ENCODE results near the gene TLR5.

The TLR5 gene

GRCh38 chr1:223183268-223183862, 40.3 kb upstream of the TLR5 start:
- Histone ChIP-seq H3K79me2 (ENCODE audit: control insufficient read depth, insufficient read depth, low read length) (no peaks in the 10 kb centered on the region), H3K27me3 (ENCODE audit: insufficient read depth, low read length, poor library complexity) (no peaks in the 10 kb centered on the region), H3K36me3 (ENCODE audit: control insufficient read depth, insufficient read depth, low read length) (no peaks in the 10 kb centered on the region), H4K5ac (ENCODE audit: low read length) (no peak overlapping the region), H2BK15ac (replicated peaks; ENCODE audit: low read depth) (no peak overlapping the region), H3K79me1 (ENCODE audit: low read length) (no peaks in the 10 kb centered on the region), H2BK5ac (ENCODE audit: low read length) (no peak overlapping the region), H2BK120ac (ENCODE audit: low read depth, low read length) (no peak overlapping the region), H3K56ac (ENCODE audit: low read length) (no peak overlapping the region), H3K9ac (ENCODE audit: low read length) (no peak overlapping the region), H3K4me3 (ENCODE audit: low read length) (no peak overlapping the region), H3K18ac (ENCODE audit: low read length) (no peak overlapping the region), H3K4ac (ENCODE audit: low read depth, low read length) (no peak overlapping the region), H3K23ac (ENCODE audit: low read length) (no peak overlapping the region), H3K4me2 (ENCODE audit: low read length) (no peak overlapping the region), H3K27ac (ENCODE audit: low read depth, low read length) (no peak overlapping the region), H3K4me1 (ENCODE audit: control insufficient read depth, low read depth, low read length) (no peaks in the 10 kb centered on the region), H2AK5ac (ENCODE audit: low read length) (no peak overlapping the region), H4K8ac (ENCODE audit: low read depth, low read length) (no peak overlapping the region)
- no peak for DNase-seq
- WGBS (ENCODE audit: extremely low coverage, insufficient coverage, low lambda C conversion rate): no CpG with 5 or more reads among the region's 9 CpGs

DNA sequence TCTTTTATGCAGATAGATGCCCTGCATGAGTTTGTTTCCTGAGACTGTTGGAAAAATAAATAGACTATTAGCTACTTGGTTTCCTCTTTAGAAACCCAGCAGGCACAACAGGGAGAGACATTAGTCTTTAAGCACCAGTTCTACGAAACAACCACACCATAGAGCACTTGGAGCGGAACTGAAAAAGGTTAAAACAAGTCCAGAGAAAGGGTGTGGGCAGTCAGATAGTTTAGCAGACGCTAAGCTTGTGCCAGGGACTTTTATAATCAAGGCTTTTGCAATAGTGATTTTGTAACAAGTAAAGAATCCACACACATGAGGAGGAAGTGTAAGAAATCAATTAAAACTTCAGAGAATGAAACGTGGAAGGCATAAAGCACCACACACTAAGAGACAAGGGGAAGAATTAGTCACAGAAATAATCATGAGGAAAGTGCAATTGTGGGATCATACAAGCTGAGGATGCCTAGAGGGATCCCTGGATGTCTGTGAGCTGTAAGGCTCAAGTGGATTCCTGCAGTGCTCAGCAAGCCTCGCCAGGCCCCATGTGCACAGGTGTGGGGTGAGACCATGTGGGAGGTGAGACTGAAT, 37.8 kb upstream of the TLR5 start:
- no peak overlapping the region for H4K8ac ChIP-seq (ENCODE audit: low read depth, low read length)
- no peak overlapping the region for H3K4ac ChIP-seq (ENCODE audit: low read depth, low read length)
- no peak overlapping the region for H3K9ac ChIP-seq (ENCODE audit: low read length)
- no peak overlapping the region for H2BK120ac ChIP-seq (ENCODE audit: low read depth, low read length)
- H3K56ac ChIP-seq (ENCODE audit: low read length): no peak overlapping the region
- no peak overlapping the region for H3K27ac ChIP-seq (ENCODE audit: low read depth, low read length)
- H3K4me1 ChIP-seq (ENCODE audit: control insufficient read depth, low read depth, low read length): no peaks in the 10 kb centered on the region
- H3K79me1 ChIP-seq (ENCODE audit: low read length): no peaks in the 10 kb centered on the region
- no peak overlapping the region for H3K4me2 ChIP-seq (ENCODE audit: low read length)
- no peaks in the 10 kb centered on the region for H3K79me2 ChIP-seq (ENCODE audit: control insufficient read depth, insufficient read depth, low read length)
- no peak overlapping the region for H2BK15ac ChIP-seq (replicated peaks; ENCODE audit: low read depth)
- no peak overlapping the region for H4K5ac ChIP-seq (ENCODE audit: low read length)
- no peak overlapping the region for H3K18ac ChIP-seq (ENCODE audit: low read length)
- H3K27me3 ChIP-seq (ENCODE audit: insufficient read depth, low read length, poor library complexity): no peaks in the 10 kb centered on the region
- WGBS (ENCODE audit: extremely low coverage, insufficient coverage, low lambda C conversion rate): no CpG with 5 or more reads among the region's 5 CpGs
- H2BK5ac ChIP-seq (ENCODE audit: low read length): no peak overlapping the region
- no peak for DNase-seq
- H3K4me3 ChIP-seq (ENCODE audit: low read length): no peak overlapping the region
- no peak overlapping the region for H3K23ac ChIP-seq (ENCODE audit: low read length)
- H3K36me3 ChIP-seq (ENCODE audit: control insufficient read depth, insufficient read depth, low read length): no peaks in the 10 kb centered on the region
- no peak overlapping the region for H2AK5ac ChIP-seq (ENCODE audit: low read length)

- Histone ChIP-seq H3K27ac (ENCODE audit: low read depth, low read length) (no peak overlapping the region), H3K56ac (ENCODE audit: low read length) (no peak overlapping the region), H2AK5ac (ENCODE audit: low read length) (no peak overlapping the region), H3K27me3 (ENCODE audit: insufficient read depth, low read length, poor library complexity) (no peaks in the 10 kb centered on the region), H3K79me2 (ENCODE audit: control insufficient read depth, insufficient read depth, low read length) (no peaks in the 10 kb centered on the region), H3K4me2 (ENCODE audit: low read length) (no peak overlapping the region), H3K4me3 (ENCODE audit: low read length) (no peak overlapping the region), H3K79me1 (ENCODE audit: low read length) (no peaks in the 10 kb centered on the region), H3K36me3 (ENCODE audit: control insufficient read depth, insufficient read depth, low read length) (no peaks in the 10 kb centered on the region), H3K4me1 (ENCODE audit: control insufficient read depth, low read depth, low read length) (no peaks in the 10 kb centered on the region), H2BK15ac (replicated peaks; ENCODE audit: low read depth) (no peak overlapping the region), H4K8ac (ENCODE audit: low read depth, low read length) (no peak overlapping the region), H2BK5ac (ENCODE audit: low read length) (no peak overlapping the region), H3K4ac (ENCODE audit: low read depth, low read length) (no peak overlapping the region), H3K23ac (ENCODE audit: low read length) (no peak overlapping the region), H3K9ac (ENCODE audit: low read length) (no peak overlapping the region), H2BK120ac (ENCODE audit: low read depth, low read length) (no peak overlapping the region), H3K18ac (ENCODE audit: low read length) (no peak overlapping the region), H4K5ac (ENCODE audit: low read length) (no peak overlapping the region)
- WGBS (ENCODE audit: extremely low coverage, insufficient coverage, low lambda C conversion rate): no CpG with 5 or more reads among the region's 1 CpG
- DNase-seq: no peak
Observed at GRCh38 chr1:223179786-223180185, 36.7 kb upstream of the TLR5 start.

GRCh38 chr1:223179280-223179679, 36.2 kb upstream of the TLR5 start:
- no peak overlapping the region for H2BK120ac ChIP-seq (ENCODE audit: low read depth, low read length)
- H3K4me3 ChIP-seq (ENCODE audit: low read length): no peak overlapping the region
- H3K27ac ChIP-seq (ENCODE audit: low read depth, low read length): no peak overlapping the region
- H3K4ac ChIP-seq (ENCODE audit: low read depth, low read length): no peak overlapping the region
- H2BK5ac ChIP-seq (ENCODE audit: low read length): no peak overlapping the region
- no peaks in the 10 kb centered on the region for H3K36me3 ChIP-seq (ENCODE audit: control insufficient read depth, insufficient read depth, low read length)
- no peak overlapping the region for H3K56ac ChIP-seq (ENCODE audit: low read length)
- H3K79me1 ChIP-seq (ENCODE audit: low read length): no peaks in the 10 kb centered on the region
- no peak overlapping the region for H2AK5ac ChIP-seq (ENCODE audit: low read length)
- H2BK15ac ChIP-seq (replicated peaks; ENCODE audit: low read depth): no peak overlapping the region
- H4K8ac ChIP-seq (ENCODE audit: low read depth, low read length): no peak overlapping the region
- H3K23ac ChIP-seq (ENCODE audit: low read length): no peak overlapping the region
- no peaks in the 10 kb centered on the region for H3K79me2 ChIP-seq (ENCODE audit: control insufficient read depth, insufficient read depth, low read length)
- H4K5ac ChIP-seq (ENCODE audit: low read length): no peak overlapping the region
- no peaks in the 10 kb centered on the region for H3K4me1 ChIP-seq (ENCODE audit: control insufficient read depth, low read depth, low read length)
- H3K18ac ChIP-seq (ENCODE audit: low read length): no peak overlapping the region
- no peak for DNase-seq
- H3K4me2 ChIP-seq (ENCODE audit: low read length): no peak overlapping the region
- H3K9ac ChIP-seq (ENCODE audit: low read length): no peak overlapping the region
- H3K27me3 ChIP-seq (ENCODE audit: insufficient read depth, low read length, poor library complexity): no peaks in the 10 kb centered on the region
- no CpG with 5 or more reads among the region's 3 CpGs for WGBS (ENCODE audit: extremely low coverage, insufficient coverage, low lambda C conversion rate)

GRCh38 chr1:223177681-223178080, 34.6 kb upstream of the TLR5 start:
- H3K79me1 ChIP-seq (ENCODE audit: low read length): no peaks in the 10 kb centered on the region
- H4K8ac ChIP-seq (ENCODE audit: low read depth, low read length): no peak overlapping the region
- WGBS (ENCODE audit: extremely low coverage, insufficient coverage, low lambda C conversion rate): no CpG with 5 or more reads among the region's 5 CpGs
- no peak overlapping the region for H3K9ac ChIP-seq (ENCODE audit: low read length)
- no peak overlapping the region for H2BK5ac ChIP-seq (ENCODE audit: low read length)
- no peak overlapping the region for H3K56ac ChIP-seq (ENCODE audit: low read length)
- no peak overlapping the region for H3K4me2 ChIP-seq (ENCODE audit: low read length)
- no peak overlapping the region for H4K5ac ChIP-seq (ENCODE audit: low read length)
- H3K4ac ChIP-seq (ENCODE audit: low read depth, low read length): no peak overlapping the region
- H3K18ac ChIP-seq (ENCODE audit: low read length): no peak overlapping the region
- H3K27ac ChIP-seq (ENCODE audit: low read depth, low read length): no peak overlapping the region
- no peak overlapping the region for H2BK120ac ChIP-seq (ENCODE audit: low read depth, low read length)
- no peaks in the 10 kb centered on the region for H3K36me3 ChIP-seq (ENCODE audit: control insufficient read depth, insufficient read depth, low read length)
- H3K79me2 ChIP-seq (ENCODE audit: control insufficient read depth, insufficient read depth, low read length): no peaks in the 10 kb centered on the region
- H3K4me3 ChIP-seq (ENCODE audit: low read length): no peak overlapping the region
- H3K27me3 ChIP-seq (ENCODE audit: insufficient read depth, low read length, poor library complexity): no peaks in the 10 kb centered on the region
- no peak for DNase-seq
- no peak overlapping the region for H3K23ac ChIP-seq (ENCODE audit: low read length)
- H2BK15ac ChIP-seq (replicated peaks; ENCODE audit: low read depth): no peak overlapping the region
- no peak overlapping the region for H2AK5ac ChIP-seq (ENCODE audit: low read length)
- H3K4me1 ChIP-seq (ENCODE audit: control insufficient read depth, low read depth, low read length): no peaks in the 10 kb centered on the region

- WGBS (ENCODE audit: extremely low coverage, insufficient coverage, low lambda C conversion rate): no CpG with 5 or more reads among the region's 3 CpGs
- Histone ChIP-seq H2BK5ac (ENCODE audit: low read length) (no peak overlapping the region), H3K27ac (ENCODE audit: low read depth, low read length) (no peak overlapping the region), H2BK120ac (ENCODE audit: low read depth, low read length) (no peak overlapping the region), H3K9ac (ENCODE audit: low read length) (no peak overlapping the region), H3K4me1 (ENCODE audit: control insufficient read depth, low read depth, low read length) (no peaks in the 10 kb centered on the region), H3K56ac (ENCODE audit: low read length) (no peak overlapping the region), H3K79me1 (ENCODE audit: low read length) (no peaks in the 10 kb centered on the region), H4K8ac (ENCODE audit: low read depth, low read length) (no peak overlapping the region), H3K4me3 (ENCODE audit: low read length) (no peak overlapping the region), H3K4me2 (ENCODE audit: low read length) (no peak overlapping the region), H3K27me3 (ENCODE audit: insufficient read depth, low read length, poor library complexity) (no peaks in the 10 kb centered on the region), H3K4ac (ENCODE audit: low read depth, low read length) (no peak overlapping the region), H3K36me3 (ENCODE audit: control insufficient read depth, insufficient read depth, low read length) (no peaks in the 10 kb centered on the region), H4K5ac (ENCODE audit: low read length) (no peak overlapping the region), H3K79me2 (ENCODE audit: control insufficient read depth, insufficient read depth, low read length) (no peaks in the 10 kb centered on the region), H3K23ac (ENCODE audit: low read length) (no peak overlapping the region), H2BK15ac (replicated peaks; ENCODE audit: low read depth) (no peak overlapping the region), H2AK5ac (ENCODE audit: low read length) (no peak overlapping the region), H3K18ac (ENCODE audit: low read length) (no peak overlapping the region)
- DNase-seq: no peak
Observed at GRCh38 chr1:223176437-223176836, 33.4 kb upstream of the TLR5 start.
